ENCODE measurements around the gene GRWD1. TPM values are rescaled to one million over a fixed set of nuclear protein-coding genes. Genes with fewer than 3 reads are reported as not detected.

The GRWD1 gene
- total and polyA plus RNA-seq, 2 of the 8 experiments (the other 6 are each of a cell fraction or from before 2014, with no cell fraction given), result 36.9 to 61.9 TPM

GRCh38 chr19:48443256-48443655 lies 2.5 kb upstream of the GRWD1 start:
- WGBS, 2 experiments (ENCODE audit: extremely low coverage in 1 of 2, insufficient coverage in 1 of 2, insufficient read length in 1 of 2, insufficient replicate concordance in 2 of 2, low coverage in 1 of 2, low lambda C conversion rate in 2 of 2, missing lambda C conversion rate in 1 of 2), result 98% methylated on average over 34 of the region's 60 CpGs; no CpG with 5 or more reads in 1 of the 2 experiments
- H4K20me1 ChIP-seq (replicated peaks in 1 of 2; ENCODE audit: control insufficient read depth in 1 of 2, insufficient read depth in 2 of 2, low read length in 2 of 2), result peaks cover 0 to 3% of the 10 kb centered on the region in 2 experiments
- no peak for DNase-seq (ENCODE audit: low read depth in 1 of 2, low spot score in 2 of 2)
- H3K18ac ChIP-seq (ENCODE audit: extremely low read depth, low read length), result no peak overlapping the region
- H4K8ac ChIP-seq (ENCODE audit: extremely low read depth, insufficient read depth, low read length), result no peak overlapping the region
- H2BK12ac ChIP-seq (ENCODE audit: low read depth, low read length), result no peak overlapping the region
- H3K27me3 ChIP-seq (replicated peaks in 1 of 4; ENCODE audit: control insufficient read depth in 3 of 4, extremely low read depth in 1 of 4, insufficient read depth in 3 of 4, low read length in 3 of 4), result no peaks in the 10 kb centered on the region
- no peak for FAIRE-seq
- no peak overlapping the region for H4K91ac ChIP-seq (replicated peaks; ENCODE audit: insufficient read length, low read length)
- H3K23me2 ChIP-seq (ENCODE audit: low read depth, low read length), result peaks cover 9% of the 10 kb centered on the region
- CTCF ChIA-PET (ENCODE audit: partially characterized antibody), result interaction anchor here (0.6 to 1.0 kb wide), 2 partner anchors 53 to 67 kb away, joined by 3 to 4 read pairs; no protein-coding TSS in a partner anchor
- no peak overlapping the region for H2BK5ac ChIP-seq (ENCODE audit: low read depth, low read length)
- H2BK20ac ChIP-seq (ENCODE audit: low read length), result no peak overlapping the region
- peaks cover 3 to 13% (median 8%) of the 10 kb centered on the region in 4 experiments; a peak in 7 of 8 replicates for H3K36me3 ChIP-seq (ENCODE audit: control insufficient read depth in 2 of 4, insufficient read depth in 4 of 4, low read length in 3 of 4)
- H3K79me1 ChIP-seq (ENCODE audit: low read depth, low read length), result no peaks in the 10 kb centered on the region; the same call in 1 of the 2 replicates
- H3K4me1 ChIP-seq (replicated peaks in 1 of 4; ENCODE audit: control insufficient read depth in 3 of 4, insufficient read depth in 4 of 4, low read length in 3 of 4), result peaks cover 0 to 5% (median 4%) of the 10 kb centered on the region in 4 experiments; a peak in 4 of 7 replicates
- no peak overlapping the region for H3K4me3 ChIP-seq (ENCODE audit: extremely low read depth in 1 of 4, insufficient read depth in 2 of 4, low read depth in 3 of 4, low read length in 4 of 4)
- no peak overlapping the region for H2BK15ac ChIP-seq (ENCODE audit: low read length)
- H3K79me2 ChIP-seq (ENCODE audit: control insufficient read depth in 1 of 2, insufficient read depth in 2 of 2, low read length in 2 of 2), result peaks cover 0 to 8% of the 10 kb centered on the region in 2 experiments; a peak in 2 of 4 replicates
- no peak overlapping the region for H2AFZ ChIP-seq (ENCODE audit: low read length)
- H3K4ac ChIP-seq (replicated peaks; ENCODE audit: insufficient read length, low read depth, low read length), result no peak overlapping the region
- POLR2A ChIA-PET (ENCODE audit: partially characterized antibody), result interaction anchor here (0.9 to 1.4 kb wide), 7 partner anchors 10 to 52 kb away, joined by 3 to 9 read pairs (median 4); partner anchors contain the start of gene KDELR1
- H3K9me3 ChIP-seq (ENCODE audit: insufficient read depth in 2 of 2, low read depth in 1 of 2, low read length in 1 of 2), result no peaks in the 10 kb centered on the region
- H3K9ac ChIP-seq (replicated peaks in 1 of 4; ENCODE audit: extremely low read depth in 1 of 4, low read depth in 3 of 4, low read length in 3 of 4), result no peak overlapping the region
- H3K27ac ChIP-seq (ENCODE audit: low read depth, low read length), result no peak overlapping the region
- no peak overlapping the region for H4K5ac ChIP-seq (ENCODE audit: insufficient read length, low read depth, low read length)
- no peak overlapping the region for H2AK5ac ChIP-seq (ENCODE audit: low read depth, low read length)
- H3K23ac ChIP-seq (ENCODE audit: insufficient read length), result no peak overlapping the region
- H2BK120ac ChIP-seq (replicated peaks; ENCODE audit: low read depth, low read length), result no peak overlapping the region
- H3K14ac ChIP-seq (ENCODE audit: insufficient read length), result no peak overlapping the region
- H3K56ac ChIP-seq (replicated peaks; ENCODE audit: insufficient read length, low read depth, low read length), result no peak overlapping the region
- H3K4me2 ChIP-seq (ENCODE audit: insufficient read depth in 1 of 2, low read depth in 2 of 2, low read length in 2 of 2), result no peak overlapping the region
- TF ChIP-seq SIX5 (IDR thresholded peaks at IDR 0.05; ENCODE audit: low read depth, low read length) (no peak), TEAD4 (IDR thresholded peaks at IDR 0.05; ENCODE audit: low read depth, low read length) (no peak), RAD21 (IDR thresholded peaks at IDR 0.05 in 1 of 2, conservative IDR thresholded peaks at IDR 0.05 in 1 of 2; ENCODE audit: low read depth in 2 of 2, low read length in 2 of 2) (no peak), KDM4A (IDR thresholded peaks at IDR 0.05; ENCODE audit: low read depth, low read length, severe bottlenecking) (no peak), TAF7 (optimal IDR thresholded peaks at IDR 0.05; ENCODE audit: borderline replicate concordance, low read depth, low read length) (no peak), RXRA (IDR thresholded peaks at IDR 0.05; ENCODE audit: insufficient read depth, low read depth, low read length) (no peak), GTF2F1 (IDR thresholded peaks at IDR 0.05; ENCODE audit: borderline replicate concordance, low read depth, low read length) (no peak), E2F6 (IDR thresholded peaks at IDR 0.05) (no peak), RNF2 (IDR thresholded peaks at IDR 0.05; ENCODE audit: borderline replicate concordance, low read depth, low read length, missing control alignments, poor library complexity, severe bottlenecking) (no peak), CREB1 (IDR thresholded peaks at IDR 0.05) (no peak), TCF12 (IDR thresholded peaks at IDR 0.05; ENCODE audit: low read depth, low read length) (no peak), POU5F1 (IDR thresholded peaks at IDR 0.05; ENCODE audit: low read depth, low read length) (no peak)
